ENCODE results near the gene PAPOLG.
"Not testable (repeated sequence)": the region's sequence is repeated elsewhere in the genome, so short reads cannot be mapped to it uniquely, and the experiment has no call there.

The PAPOLG gene

DNA sequence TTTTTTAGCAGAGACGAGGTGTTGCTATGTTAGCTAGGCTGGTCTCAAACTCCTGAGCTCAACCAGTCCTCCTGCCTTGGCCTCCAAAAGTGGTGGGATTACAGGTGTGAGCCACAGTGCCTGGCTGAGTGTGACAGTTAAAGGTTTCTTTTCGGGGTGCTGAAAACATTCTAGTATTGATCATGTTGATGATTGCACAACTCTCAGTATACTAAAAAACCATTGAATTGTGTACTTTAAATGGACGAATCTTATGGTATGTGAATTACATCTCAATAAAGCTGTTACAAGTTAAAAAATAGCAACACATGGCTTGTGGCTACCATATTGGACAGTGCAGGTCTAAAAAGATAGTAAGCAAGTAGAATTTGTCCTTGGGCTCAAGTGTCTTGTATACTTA is 22.3 kb downstream of the PAPOLG start:
- no peak for DNase-seq

- no peak for DNase-seq
Measured at GRCh38 chr2:60779426-60779825, 23.4 kb downstream of the PAPOLG start.

DNA sequence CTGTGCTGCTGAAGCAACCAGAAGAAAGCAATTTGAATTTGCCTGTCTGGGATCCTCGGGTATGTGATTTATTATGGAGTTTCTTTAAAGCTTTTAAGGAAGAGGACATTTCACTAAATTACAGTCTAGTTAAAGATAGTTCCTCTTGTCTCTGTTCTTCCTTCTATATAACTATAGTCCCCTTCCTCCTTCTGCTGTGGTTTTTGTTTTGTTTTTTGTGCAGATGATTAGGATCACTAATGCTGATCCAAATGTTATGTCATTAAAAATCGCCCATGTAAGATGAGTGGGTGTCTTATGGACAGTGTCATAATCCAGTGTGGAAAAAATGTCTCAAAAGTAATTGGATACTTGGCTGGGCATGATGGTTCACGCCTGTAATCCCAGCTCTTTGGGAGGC is 24.7 kb downstream of the PAPOLG start:
- no peak for DNase-seq

DNA sequence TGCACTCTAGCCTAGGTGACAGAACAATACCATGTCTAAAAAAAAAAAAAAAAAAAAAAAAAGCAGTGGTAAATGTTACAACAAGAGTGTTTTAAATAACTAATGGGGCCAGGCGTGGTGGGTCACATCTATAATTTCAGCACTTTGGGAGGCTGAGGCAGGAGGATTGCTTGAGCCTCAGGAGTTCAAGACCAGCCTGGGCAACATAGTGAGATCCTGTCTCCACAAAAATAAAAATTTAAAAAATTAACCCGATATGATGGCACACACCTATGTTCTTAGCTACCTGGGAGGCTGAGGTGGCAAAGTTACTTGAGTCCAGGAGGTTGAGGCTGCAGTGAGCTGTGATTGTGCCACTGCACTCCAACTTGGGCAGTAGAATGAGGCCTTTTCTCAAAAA is 37.1 kb downstream of the PAPOLG start:
- DNase-seq, result no peak

DNA sequence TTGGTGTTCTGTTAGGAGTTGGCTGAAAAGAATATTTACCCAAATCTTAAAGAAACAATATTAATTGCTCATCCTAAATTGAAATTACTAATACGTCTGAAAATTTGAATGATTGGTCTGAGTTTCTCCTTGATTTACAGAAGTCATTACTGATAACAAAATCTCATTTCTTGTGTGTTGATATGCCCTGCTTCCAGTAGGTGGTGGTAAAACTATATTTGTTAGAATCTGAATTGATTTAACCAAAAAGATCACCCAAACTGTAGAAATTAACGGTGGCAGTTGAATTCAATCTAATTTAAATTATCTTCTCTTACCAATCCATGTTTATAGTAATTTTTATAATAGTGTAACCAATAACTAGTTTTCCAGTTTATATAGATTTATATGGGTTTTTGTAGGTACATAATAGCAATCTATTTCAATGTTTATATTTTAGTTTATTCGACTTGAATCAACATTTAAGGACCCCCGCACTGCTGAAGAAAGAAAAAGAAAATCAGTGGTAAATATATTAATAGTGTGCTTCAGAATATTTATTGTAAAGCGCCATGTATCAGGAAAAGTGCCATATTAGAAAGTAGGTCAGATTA is 38.3 kb downstream of the PAPOLG start:
- DNase-seq, result peak; percentile 58

DNA sequence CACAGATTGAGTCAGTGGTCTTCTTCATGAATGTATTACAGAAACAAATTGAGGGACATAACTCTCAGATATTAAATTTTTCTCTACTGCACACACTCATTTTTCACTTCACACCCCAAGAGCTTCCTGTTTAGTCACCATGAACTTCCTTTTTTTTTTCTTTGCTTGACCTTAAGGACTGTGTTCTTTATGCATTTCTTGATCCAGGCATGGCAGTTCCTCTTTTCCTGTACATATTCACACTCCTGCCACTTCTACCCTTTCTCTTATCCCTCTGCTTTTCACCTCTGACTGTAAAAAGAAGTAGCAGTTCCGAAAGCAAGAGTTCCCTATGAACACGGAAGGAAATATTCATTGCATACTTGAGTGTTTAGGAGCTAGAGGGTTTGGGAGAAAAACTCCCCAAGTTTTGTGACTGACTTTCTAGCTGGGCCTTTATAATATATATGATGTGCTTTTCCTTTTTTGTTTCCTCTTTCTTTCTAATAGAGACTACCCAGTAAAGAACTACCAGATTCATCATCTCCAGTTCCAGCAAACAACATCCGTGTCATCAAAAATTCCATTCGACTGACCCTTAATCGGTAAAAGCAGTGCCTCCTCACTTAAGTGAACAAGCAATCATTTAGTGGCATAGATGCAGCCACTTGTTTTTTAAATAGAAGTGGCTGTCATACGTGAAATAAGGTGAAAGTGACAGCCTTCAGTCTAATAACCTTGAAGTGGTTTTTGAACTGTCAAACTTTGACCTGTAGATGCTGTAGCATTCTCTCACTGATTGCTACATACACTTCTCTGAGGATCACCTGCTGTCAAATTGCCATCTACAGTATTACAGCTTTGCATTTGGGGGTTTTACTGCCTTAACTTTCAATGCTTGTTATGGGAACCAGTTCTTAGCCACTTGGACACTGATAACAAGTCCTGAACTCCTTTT is 40.8 kb downstream of the PAPOLG start:
- DNase-seq, result no peak

DNA sequence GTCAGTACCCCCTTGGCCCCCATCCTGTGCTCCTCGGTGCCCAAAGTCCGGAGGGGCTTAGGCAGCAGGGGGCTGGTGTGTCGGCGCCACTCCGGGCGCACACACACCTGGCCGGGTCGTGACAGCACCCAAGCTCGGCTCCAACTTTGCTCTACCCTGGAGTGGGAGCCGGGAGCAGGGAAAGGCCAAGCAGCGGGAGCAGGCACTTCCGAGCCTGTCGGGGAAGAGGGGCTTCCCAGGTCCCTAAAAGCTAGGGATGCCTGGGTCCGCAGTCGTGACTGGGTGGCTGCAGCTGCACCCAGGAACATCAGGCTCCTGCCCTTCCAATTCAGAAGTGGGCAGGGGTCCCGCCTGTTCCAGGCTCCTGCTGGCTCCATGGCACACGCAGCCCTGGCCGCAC is 48.4 kb downstream of the PAPOLG start:
- DNase-seq, result no peak

GRCh38 chr2:60806595-60806987 is 50.5 kb downstream of the PAPOLG start:
- no peak for DNase-seq

DNA sequence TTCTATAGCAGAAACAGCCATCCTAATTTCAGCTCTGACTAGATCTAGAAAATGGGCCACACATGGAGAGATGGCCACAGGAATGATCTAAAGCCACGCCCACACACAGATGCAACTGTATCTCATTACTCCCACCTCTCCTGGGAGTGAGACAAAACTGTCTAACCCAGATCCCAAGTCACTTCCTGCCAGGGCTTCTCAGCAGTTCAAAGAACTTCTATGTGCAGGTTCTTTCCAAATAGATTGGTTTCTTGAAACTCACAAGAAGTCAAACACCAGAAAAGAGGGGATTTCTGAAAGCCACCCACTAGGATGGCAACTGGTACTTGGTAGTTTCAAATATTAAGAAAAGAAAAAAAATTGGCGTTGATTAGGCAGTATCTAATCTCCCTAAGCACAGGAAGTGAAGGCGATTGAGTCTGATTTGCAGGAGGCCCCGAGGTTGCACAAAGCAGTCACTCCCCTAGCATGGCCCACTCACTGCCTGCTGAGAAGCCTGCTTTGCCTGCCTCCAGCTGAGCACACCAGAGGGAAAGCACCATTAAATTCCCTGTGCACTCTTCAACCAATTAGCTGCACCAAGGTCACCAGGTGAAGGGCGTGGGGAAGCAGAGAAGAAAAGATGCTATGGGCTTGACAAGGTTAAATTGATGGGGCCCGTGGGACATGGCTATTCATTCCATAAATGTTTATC is 51.1 kb downstream of the PAPOLG start:
- DNase-seq, result peak; percentile 46

DNA sequence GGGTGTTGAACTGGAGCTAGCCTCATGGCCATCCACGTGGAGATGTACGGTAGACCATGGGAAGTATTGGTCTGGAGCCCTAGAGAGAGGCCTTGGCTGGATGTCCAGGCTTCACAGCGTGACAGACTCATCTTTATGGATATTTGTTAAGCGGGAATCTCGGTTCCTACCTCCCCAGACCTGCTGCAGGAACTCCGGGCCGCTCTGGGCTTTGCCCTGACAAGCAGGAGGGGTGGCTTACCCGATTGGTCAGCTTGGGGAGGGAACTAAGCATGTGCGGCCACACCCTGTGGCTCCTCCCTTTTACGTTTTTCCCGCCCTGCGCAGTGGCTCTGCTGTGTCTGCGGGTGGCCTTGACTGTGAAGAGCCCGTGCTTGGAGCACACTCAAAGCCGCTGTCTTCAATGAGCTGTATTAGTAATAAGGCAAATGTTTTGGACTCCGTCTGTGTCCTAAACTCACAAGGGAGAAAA is 52.3 kb downstream of the PAPOLG start:
- DNase-seq, result no peak

DNA sequence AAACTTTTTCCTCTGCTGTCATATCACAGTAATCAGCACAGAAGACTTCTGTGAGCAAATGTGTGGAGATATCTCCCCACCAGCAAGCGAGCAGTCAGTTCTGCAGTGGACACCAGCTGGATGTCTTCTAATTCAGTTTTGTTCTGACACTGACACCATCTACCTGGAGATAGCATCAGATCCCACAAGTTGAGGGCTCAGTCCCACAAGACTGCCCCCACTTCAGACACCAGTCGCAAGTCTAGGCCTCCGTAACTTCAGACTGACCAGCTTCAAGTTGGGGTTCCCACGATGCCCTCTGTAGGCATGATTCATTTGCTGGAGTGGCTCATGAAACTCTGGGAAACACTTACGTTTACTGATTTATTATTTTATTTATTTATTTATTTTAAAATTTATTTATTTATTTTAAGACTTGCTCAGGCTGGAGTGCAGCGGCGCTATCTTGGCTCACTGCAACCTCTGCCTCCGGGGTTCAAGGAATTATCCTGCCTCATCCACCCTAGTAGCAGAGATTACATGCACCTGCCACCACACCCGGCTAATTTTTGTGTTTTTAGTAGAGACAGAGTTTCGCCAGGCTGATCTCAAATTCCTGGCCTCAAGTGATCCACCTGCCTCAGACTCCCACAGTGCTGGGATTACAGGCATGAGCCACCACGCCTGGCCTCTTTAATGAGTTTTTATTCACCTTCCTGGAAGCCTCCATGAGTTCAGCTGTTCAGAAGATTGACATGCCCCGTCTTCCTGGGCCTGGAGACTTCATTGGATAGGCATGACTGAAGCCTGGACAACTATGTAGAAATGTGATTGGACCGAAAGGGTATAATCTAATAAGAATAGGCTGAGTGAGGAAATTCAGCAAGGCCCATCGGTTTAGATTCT is 55.7 kb downstream of the PAPOLG start:
- no peak for DNase-seq

- not testable (repeated sequence) for DNase-seq
Measured at GRCh38 chr2:60817191-60817590, 61.1 kb downstream of the PAPOLG start.

DNA sequence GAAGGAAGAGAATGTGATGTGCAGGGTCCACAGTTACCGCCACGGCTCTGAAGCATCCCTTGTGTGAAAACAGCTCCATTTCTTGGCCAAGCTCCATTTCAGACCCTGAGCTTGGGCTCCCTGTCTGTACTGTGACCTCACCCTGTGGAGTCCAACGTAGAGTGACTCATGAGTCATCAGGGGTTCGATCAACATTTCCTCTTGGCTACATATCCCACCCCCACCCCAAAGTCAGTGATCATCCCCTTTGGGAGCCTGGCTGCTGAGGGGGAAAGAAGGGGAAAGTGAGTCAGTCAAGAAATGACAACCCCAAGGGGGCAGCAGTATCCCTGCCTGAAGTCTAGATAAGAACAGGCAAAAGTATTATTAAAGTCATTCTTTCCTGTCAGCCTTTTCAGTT is 62.2 kb downstream of the PAPOLG start:
- DNase-seq, result peak; percentile 37

DNA sequence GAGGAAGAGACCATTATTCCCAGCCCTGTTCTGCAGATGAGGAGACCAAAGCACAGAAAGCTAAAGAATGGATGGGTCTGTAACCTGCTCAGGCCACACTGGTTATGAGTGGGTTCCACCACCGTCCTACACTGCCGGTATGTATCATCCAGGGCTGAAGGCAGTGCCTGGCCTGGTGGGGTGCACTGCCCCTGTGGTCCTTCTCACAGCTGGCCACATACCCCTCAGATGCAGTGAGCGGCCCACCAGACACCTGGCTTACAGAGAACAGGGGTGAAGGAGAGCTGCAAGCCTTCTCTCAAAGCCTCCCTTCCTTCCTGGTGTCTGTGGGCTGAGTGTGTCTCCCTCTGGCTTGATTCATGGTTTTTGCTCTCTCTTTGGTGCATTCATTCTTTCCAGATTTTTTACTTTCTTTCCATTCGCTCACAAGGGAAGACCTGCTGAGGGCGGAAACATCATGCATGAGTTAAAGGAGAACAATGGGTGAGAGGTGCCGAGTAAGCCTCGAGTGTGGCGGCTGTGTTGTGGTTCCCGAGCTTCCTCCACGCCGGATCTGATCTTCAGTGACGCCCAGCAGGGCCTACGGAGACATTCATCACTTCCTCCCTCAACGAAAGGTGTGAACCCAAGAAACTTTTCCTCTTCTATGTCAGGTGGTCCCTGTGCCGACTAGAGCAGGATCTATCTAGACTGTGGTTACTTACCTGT is 63.2 kb downstream of the PAPOLG start:
- peak; percentile 89 for DNase-seq

DNA sequence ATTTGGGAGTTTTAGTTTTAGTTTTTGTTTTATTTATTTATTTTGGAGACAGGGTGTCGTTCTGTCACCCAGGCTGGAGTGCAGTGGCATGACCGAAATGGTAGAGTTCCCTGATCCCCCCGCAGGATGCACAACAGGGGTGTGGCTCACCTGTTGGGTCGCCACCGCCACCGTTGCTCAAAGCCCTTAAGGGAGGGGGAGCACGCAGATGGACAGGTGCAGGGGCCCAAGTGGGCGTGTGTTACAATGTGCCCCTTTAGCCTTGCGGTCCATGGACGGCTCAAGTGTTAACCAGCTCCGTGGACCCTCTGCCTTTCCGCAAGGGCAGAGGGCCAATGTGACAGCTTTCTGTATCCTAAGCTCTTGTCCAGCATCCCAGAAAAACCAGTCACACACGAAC is 63.9 kb downstream of the PAPOLG start:
- DNase-seq, result no peak

- DNase-seq, result no peak
Measured at GRCh38 chr2:60820416-60821132, 64.5 kb downstream of the PAPOLG start.

DNA sequence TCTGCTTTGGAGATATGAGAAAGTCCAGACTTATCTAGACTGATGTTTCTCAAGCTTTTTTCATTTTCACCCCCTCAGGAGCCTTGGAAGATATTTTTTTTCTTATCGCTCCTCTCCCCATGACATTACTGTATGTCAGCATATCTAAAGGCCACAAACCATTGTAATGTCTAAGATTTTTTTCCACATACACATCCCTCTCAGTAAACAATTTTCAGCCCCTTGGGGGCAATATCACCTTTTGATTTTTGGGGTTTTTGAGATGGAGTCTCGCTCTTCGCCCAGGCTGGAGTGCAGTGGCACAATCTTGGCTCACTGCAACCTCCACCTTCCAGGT is 65.0 kb downstream of the PAPOLG start:
- no peak for DNase-seq

GRCh38 chr2:60821587-60822302 is 65.7 kb downstream of the PAPOLG start:
- DNase-seq, result no peak

DNA sequence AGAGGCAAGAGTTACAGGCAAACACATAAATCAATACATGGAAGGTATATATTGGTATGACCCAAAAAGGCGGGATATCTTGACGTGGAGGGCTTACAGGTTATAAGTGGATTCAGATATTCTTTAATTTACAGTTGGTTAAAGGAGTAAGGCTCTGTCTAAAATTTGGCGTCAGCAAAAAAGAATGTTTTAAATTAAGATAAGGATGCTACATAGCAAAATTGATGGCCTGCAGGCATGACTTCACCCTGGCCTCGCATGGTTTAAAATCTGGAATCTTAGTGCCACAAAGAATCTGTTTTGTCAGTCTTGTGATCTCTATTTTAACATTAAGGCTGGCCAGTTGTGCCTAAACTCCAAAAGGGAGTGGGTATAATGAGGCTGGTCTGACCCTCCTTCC is 66.9 kb downstream of the PAPOLG start:
- DNase-seq, result no peak

- no peak for DNase-seq
Measured at GRCh38 chr2:60823694-60824305, 67.7 kb downstream of the PAPOLG start.
